CD4-positive, alpha-beta T cell (primary cell): ENCODE measurements around the gene VSX2. TPM values are rescaled to one million over a fixed set of nuclear protein-coding genes. Genes with fewer than 3 reads are reported as not detected.

Source experiments
- ATAC-seq: fragments of 200-7000 bp; cut with Tn5 transposase; one replicate; pipeline ENCODE4 v1.10.0; 2022; ENCODE audit warnings: mild to moderate bottlenecking; ENCODE audit not compliant: poor library complexity
- CTCF ChIA-PET: fragments of 350-600 bp; sonication (Branson Sonifier 250); formaldehyde crosslinking; loops from one replicate; lab custom pipeline; 2021; ENCODE audit warnings: antibody characterized with exemption, inconsistent platforms; lab: Charles Lee
- POLR2A ChIA-PET: fragments of 350-600 bp; sonication (Branson Sonifier 250); formaldehyde crosslinking; loops from one replicate; lab custom pipeline; 2021; ENCODE audit warnings: antibody characterized with exemption, inconsistent platforms; lab: Charles Lee
- DNase-seq, 14 experiments: peaks; one replicate each; pipeline ENCODE4 v3.0.0-alpha.2; 2013 to 2020; ENCODE audit warnings: mixed read lengths in 2 of 14
- H3K27ac ChIP-seq, 2 donors: one replicate each; pipeline versions ENCODE4 v1.5.1 to v1.7.0; 2013; ENCODE audit warnings: low read length in 2 of 2, low read depth in 1 of 2, mild to moderate bottlenecking in 1 of 2
- H3K27me3 ChIP-seq, 2 experiments: 1 replicate in 1 of 2; 2 replicates in 1 of 2; pipeline versions ENCODE4 v1.6.1 to v1.7.0; 2013; ENCODE audit warnings: low read length in 2 of 2, control low read depth in 1 of 2, mild to moderate bottlenecking in 1 of 2, moderate library complexity in 1 of 2; ENCODE audit not compliant: insufficient read depth in 2 of 2, control insufficient read depth in 1 of 2
- H3K36me3 ChIP-seq: one replicate; pipeline ENCODE4 v1.6.1; 2013; ENCODE audit warnings: low read length, control low read depth; ENCODE audit not compliant: insufficient read depth
- H3K4me1 ChIP-seq: one replicate; pipeline ENCODE4 v1.6.1; 2013; ENCODE audit warnings: low read length, control low read depth; ENCODE audit not compliant: insufficient read depth
- H3K4me3 ChIP-seq: one replicate; pipeline ENCODE4 v1.5.1; 2013; ENCODE audit warnings: mild to moderate bottlenecking, low read length, moderate library complexity
- H3K9me3 ChIP-seq, 2 experiments: 1 replicate in 1 of 2; 2 replicates in 1 of 2; pipeline versions ENCODE4 v1.6.1 to v1.7.0; 2013; ENCODE audit warnings: low read length in 2 of 2, mild to moderate bottlenecking in 2 of 2, control low read depth in 1 of 2, moderate library complexity in 1 of 2; ENCODE audit not compliant: control insufficient read depth in 1 of 2, insufficient read depth in 1 of 2
- H3K27ac Mint-ChIP-seq: one replicate; pipeline ENCODE4 v1.8.0; 2020; ENCODE audit warnings: mixed read lengths
- H3K27me3 Mint-ChIP-seq: one replicate; pipeline ENCODE4 v1.8.0; 2021; ENCODE audit warnings: mixed read lengths
- H3K36me3 Mint-ChIP-seq: one replicate; pipeline ENCODE4 v1.8.0; 2021; ENCODE audit warnings: low read depth, mixed read lengths
- H3K4me1 Mint-ChIP-seq: one replicate; pipeline ENCODE4 v1.8.0; 2021; ENCODE audit warnings: low read depth, mixed read lengths
- H3K4me3 Mint-ChIP-seq: one replicate; pipeline ENCODE4 v1.8.0; 2020; ENCODE audit warnings: mild to moderate bottlenecking, mixed read lengths
- H3K9me3 Mint-ChIP-seq: one replicate; pipeline ENCODE4 v1.8.0; 2020; ENCODE audit warnings: mixed read lengths
- CTCF ChIP-seq: fragments of 200-600 bp; IDR thresholded peaks from one replicate; pipeline ENCODE4 v1.8.0; 2022; ENCODE audit warnings: antibody characterized with exemption, mild to moderate bottlenecking
- intact Hi-C, 2 experiments: fragments of 100-400 bp; cut with DNase I in 1 of 2; cut with micrococcal nuclease in 1 of 2; formaldehyde crosslinking; loops; one replicate each; pipeline versions ENCODE4 v1.15.1 to v1.9.0; 2023 to 2025; cut with DNase I, micrococcal nuclease
- total RNA-seq, 174 experiments: library from RNA in 2 of 174; stranded (reverse) in 2 of 174; gene quantifications; one replicate each; pipeline ENCODE4 v1.2.3 and lab custom pipeline; 2021 to 2026

VSX2 gene
- total RNA-seq, 2 experiments from 2014 or later, result not detected

- H3K27ac Mint-ChIP-seq, result no peak overlapping the region
- ATAC-seq (no peak), DNase-seq (no peak)
- no peaks in the 10 kb centered on the region for H3K27me3 Mint-ChIP-seq
- no peaks in the 10 kb centered on the region for H3K4me1 ChIP-seq
- peaks cover 87% of the 10 kb centered on the region for H3K36me3 ChIP-seq
- H3K4me3 ChIP-seq, result no peak overlapping the region
- H3K27me3 ChIP-seq, result no peaks in the 10 kb centered on the region
- no peaks in the 10 kb centered on the region for H3K9me3 ChIP-seq
- H3K27ac ChIP-seq, result no peak overlapping the region
- H3K9me3 Mint-ChIP-seq, result no peaks in the 10 kb centered on the region
- peaks cover 82% of the 10 kb centered on the region for H3K36me3 Mint-ChIP-seq
- peaks cover 2% of the 10 kb centered on the region for H3K4me1 Mint-ChIP-seq
- TF ChIP-seq CTCF, result no peak
- ChIA-PET CTCF (no interaction called here), POLR2A (interaction anchor here (0.6 kb wide), 1 partner anchor 411 kb away, joined by 3 read pairs; no protein-coding TSS in a partner anchor)
- intact Hi-C loops, result no loop called here
- H3K4me3 Mint-ChIP-seq, result no peak overlapping the region
Measured at GRCh38 chr14:74292061-74292460, 52.8 kb downstream of the VSX2 start.

GRCh38 chr14:74293606-74294005 lies 54.4 kb downstream of the VSX2 start:
- H3K36me3 Mint-ChIP-seq, result peaks cover 89% of the 10 kb centered on the region
- no peak for TF ChIP-seq CTCF
- intact Hi-C loops, result no loop called here
- H3K27ac ChIP-seq, result no peak overlapping the region
- no peaks in the 10 kb centered on the region for H3K9me3 Mint-ChIP-seq
- peaks cover 9% of the 10 kb centered on the region for H3K4me1 Mint-ChIP-seq
- ChIA-PET POLR2A (interaction anchor here (0.5 kb wide), 1 partner anchor 955 kb away, joined by 4 read pairs; no protein-coding TSS in a partner anchor), CTCF (no interaction called here)
- peaks cover 1% of the 10 kb centered on the region for H3K4me1 ChIP-seq
- no peak for ATAC-seq
- H3K27me3 Mint-ChIP-seq, result no peaks in the 10 kb centered on the region
- H3K9me3 ChIP-seq, result no peaks in the 10 kb centered on the region
- H3K27me3 ChIP-seq, result no peaks in the 10 kb centered on the region
- no peak overlapping the region for H3K4me3 ChIP-seq
- peaks cover 86% of the 10 kb centered on the region for H3K36me3 ChIP-seq
- H3K4me3 Mint-ChIP-seq, result no peak overlapping the region
- H3K27ac Mint-ChIP-seq, result no peak overlapping the region
- DNase-seq, result no peak

GRCh38 chr14:74296037-74296467 lies 56.8 kb downstream of the VSX2 start:
- Histone ChIP-seq H3K36me3 (peaks cover 74% of the 10 kb centered on the region), H3K4me3 (no peak overlapping the region), H3K4me1 (peaks cover 11% of the 10 kb centered on the region), H3K9me3 (no peaks in the 10 kb centered on the region), H3K27me3 (no peaks in the 10 kb centered on the region), H3K27ac (no peak overlapping the region)
- no peaks in the 10 kb centered on the region for H3K27me3 Mint-ChIP-seq
- DNase-seq (no peak), ATAC-seq (no peak)
- peaks cover 18% of the 10 kb centered on the region for H3K4me1 Mint-ChIP-seq
- no peak for TF ChIP-seq CTCF
- CTCF ChIA-PET, result no interaction called here
- peaks cover 77% of the 10 kb centered on the region for H3K36me3 Mint-ChIP-seq
- intact Hi-C loops, result no loop called here
- POLR2A ChIA-PET, result no interaction called here
- H3K27ac Mint-ChIP-seq, result no peak overlapping the region
- H3K4me3 Mint-ChIP-seq, result no peak overlapping the region
- no peaks in the 10 kb centered on the region for H3K9me3 Mint-ChIP-seq
